Measurements from ENCODE around the gene TECPR1. TPM values are rescaled to one million over a fixed set of nuclear protein-coding genes. Genes with fewer than 3 reads are reported as not detected.
A peak's percentile ranks its signal among the peaks of the same experiment; 100 is the strongest.

Gene TECPR1
- total and polyA plus RNA-seq, 2 experiments from 2014 or later, result 19.2 to 24.4 TPM

DNA sequence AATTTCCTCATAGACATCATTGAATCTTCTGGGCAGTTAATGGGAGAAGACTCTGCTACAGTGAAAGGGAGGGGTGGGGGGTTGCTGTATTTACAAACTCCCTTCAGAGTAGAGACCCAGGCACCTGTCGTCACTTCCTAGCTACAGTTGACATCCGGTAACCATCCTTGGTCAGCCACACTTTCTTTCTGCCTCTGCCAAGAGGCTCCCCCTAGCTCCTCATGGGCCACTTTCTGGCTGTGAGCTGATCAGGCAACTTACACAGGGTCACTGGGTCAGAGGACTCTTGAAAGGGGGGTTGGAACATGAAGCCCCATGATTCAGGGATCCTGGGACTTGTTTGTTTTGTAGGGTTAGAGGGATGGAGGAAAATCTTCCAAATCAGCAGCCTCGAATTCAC, 1.2 kb downstream of the TECPR1 start:
- H3K27ac ChIP-seq, result no peak overlapping the region
- H3K4me1 ChIP-seq (ENCODE audit: low read depth), result peaks cover 11% of the 10 kb centered on the region
- H3K9me3 ChIP-seq (ENCODE audit: low read depth), result no peaks in the 10 kb centered on the region
- H3K4me3 ChIP-seq, result peak overlapping the region; percentile 91
- TF ChIP-seq CTCF (IDR thresholded peaks at IDR 0.05; ENCODE audit: low read depth, low read length), result no peak
- DNase-seq (ENCODE audit: low read depth in 1 of 2, low spot score in 1 of 2), result no peak
- H3K27me3 ChIP-seq, result no peaks in the 10 kb centered on the region
- H3K36me3 ChIP-seq, result no peaks in the 10 kb centered on the region

- Histone ChIP-seq H3K9me3 (ENCODE audit: low read depth) (no peaks in the 10 kb centered on the region), H3K4me3 (no peak overlapping the region), H3K27ac (no peak overlapping the region), H3K27me3 (no peaks in the 10 kb centered on the region), H3K36me3 (no peaks in the 10 kb centered on the region), H3K4me1 (ENCODE audit: low read depth) (peaks cover 11% of the 10 kb centered on the region)
- TF ChIP-seq CTCF (IDR thresholded peaks at IDR 0.05; ENCODE audit: low read depth, low read length), result no peak
- no peak for DNase-seq (ENCODE audit: low read depth in 1 of 2, low spot score in 1 of 2)
These were observed 2.9 kb downstream of the TECPR1 start for GRCh38 chr7:98249106-98249505.

DNA sequence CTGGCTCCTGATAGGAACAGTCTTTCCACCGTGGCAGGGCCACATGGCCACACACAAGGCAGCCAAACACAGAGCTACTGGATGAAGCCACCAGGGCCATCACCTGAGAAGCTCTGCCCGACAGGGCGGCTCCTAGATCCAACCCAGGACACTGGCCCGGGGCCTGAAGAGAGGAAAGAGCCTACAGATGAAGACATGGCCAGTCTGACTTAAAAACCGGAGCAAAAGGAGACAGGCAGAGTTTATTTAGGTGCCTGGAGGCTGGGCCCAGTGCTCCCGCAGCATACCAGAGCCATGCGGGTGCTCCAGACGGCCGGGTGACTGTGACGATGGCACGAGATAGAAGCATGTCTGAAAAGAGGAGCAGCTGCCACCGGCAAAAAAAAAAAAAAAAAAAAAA, 3.9 kb downstream of the TECPR1 start:
- Histone ChIP-seq H3K9me3 (ENCODE audit: low read depth) (no peaks in the 10 kb centered on the region), H3K27ac (no peak overlapping the region), H3K4me3 (no peak overlapping the region), H3K4me1 (ENCODE audit: low read depth) (peaks cover 11% of the 10 kb centered on the region), H3K36me3 (no peaks in the 10 kb centered on the region), H3K27me3 (no peaks in the 10 kb centered on the region)
- no peak for TF ChIP-seq CTCF (IDR thresholded peaks at IDR 0.05; ENCODE audit: low read depth, low read length)
- no peak for DNase-seq (ENCODE audit: low read depth in 1 of 2, low spot score in 1 of 2)

GRCh38 chr7:98244871-98245270, 7.2 kb downstream of the TECPR1 start:
- no peaks in the 10 kb centered on the region for H3K27me3 ChIP-seq

DNA sequence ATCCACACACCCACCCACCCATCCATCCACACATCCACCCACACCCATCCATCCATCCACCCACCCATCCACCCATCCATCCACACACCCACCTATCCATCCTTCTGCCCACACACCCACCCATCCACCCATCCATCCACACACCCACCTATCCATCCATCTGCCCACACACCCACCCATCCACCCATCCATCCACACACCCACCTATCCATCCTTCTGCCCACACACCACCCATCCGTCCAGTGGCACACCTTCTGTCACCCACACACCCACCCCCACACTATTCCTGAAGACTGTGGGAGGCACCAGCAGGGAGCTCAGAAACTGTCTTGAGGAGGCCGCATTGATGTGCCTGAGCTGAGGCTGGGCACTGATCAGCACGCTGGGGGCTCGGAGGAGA, 9.1 kb downstream of the TECPR1 start:
- Histone ChIP-seq H3K9me3 (ENCODE audit: low read depth) (no peaks in the 10 kb centered on the region), H3K4me3 (no peak overlapping the region), H3K4me1 (ENCODE audit: low read depth) (no peaks in the 10 kb centered on the region), H3K27ac (no peak overlapping the region), H3K36me3 (no peaks in the 10 kb centered on the region), H3K27me3 (no peaks in the 10 kb centered on the region)
- TF ChIP-seq CTCF (IDR thresholded peaks at IDR 0.05; ENCODE audit: low read depth, low read length), result no peak
- no peak for DNase-seq (ENCODE audit: low read depth in 1 of 2, low spot score in 1 of 2)

More at GRCh38 chr7:98244871-98245270, 7.2 kb downstream of the TECPR1 start:
- Histone ChIP-seq H3K4me1 (ENCODE audit: low read depth) (no peaks in the 10 kb centered on the region), H3K27ac (no peak overlapping the region), H3K4me3 (no peak overlapping the region), H3K9me3 (ENCODE audit: low read depth) (no peaks in the 10 kb centered on the region), H3K36me3 (no peaks in the 10 kb centered on the region)
- DNase-seq (ENCODE audit: low read depth in 1 of 2, low spot score in 1 of 2), result no peak
- no peak for TF ChIP-seq CTCF (IDR thresholded peaks at IDR 0.05; ENCODE audit: low read depth, low read length)

GRCh38 chr7:98242342-98242741, 9.7 kb downstream of the TECPR1 start:
- H3K9me3 ChIP-seq (ENCODE audit: low read depth), result no peaks in the 10 kb centered on the region
- H3K36me3 ChIP-seq, result no peaks in the 10 kb centered on the region
- H3K4me3 ChIP-seq, result no peak overlapping the region
- no peak overlapping the region for H3K27ac ChIP-seq
- H3K4me1 ChIP-seq (ENCODE audit: low read depth), result no peaks in the 10 kb centered on the region
- H3K27me3 ChIP-seq, result no peaks in the 10 kb centered on the region
- DNase-seq (ENCODE audit: low read depth in 1 of 2, low spot score in 1 of 2), result no peak
- no peak for TF ChIP-seq CTCF (IDR thresholded peaks at IDR 0.05; ENCODE audit: low read depth, low read length)
